GM19025 (cell line): ENCODE results near the gene FBXW8.

Source experiments
- ATAC-seq: cut with Tn5 transposase; IDR thresholded peaks from one replicate; pipeline ENCODE4 v1.9.1; 2021; ENCODE audit warnings: mild to moderate bottlenecking, low read depth, moderate library complexity; ENCODE audit not compliant: unreplicated experiment

FBXW8 gene

GRCh38 chr12:117018276-117018675 lies 107.5 kb downstream of the FBXW8 start:
- ATAC-seq, result no peak

- no peak for ATAC-seq
Observed at GRCh38 chr12:117018685-117019084, 107.9 kb downstream of the FBXW8 start.

GRCh38 chr12:117019866-117020265 lies 109.1 kb downstream of the FBXW8 start:
- ATAC-seq, result no peak

GRCh38 chr12:117020536-117021220 lies 109.9 kb downstream of the FBXW8 start:
- no peak for ATAC-seq

GRCh38 chr12:117022465-117022864 lies 111.7 kb downstream of the FBXW8 start:
- ATAC-seq, result no peak

- ATAC-seq, result no peak
Observed at GRCh38 chr12:117023998-117024960, 113.5 kb downstream of the FBXW8 start.

- ATAC-seq, result no peak
Observed at GRCh38 chr12:117024961-117025480, 114.3 kb downstream of the FBXW8 start.

- ATAC-seq, result no peak
Observed at GRCh38 chr12:117025481-117026151, 114.9 kb downstream of the FBXW8 start.

GRCh38 chr12:117026343-117026742 lies 115.6 kb downstream of the FBXW8 start:
- ATAC-seq, result no peak

GRCh38 chr12:117026921-117027250 lies 116.1 kb downstream of the FBXW8 start:
- ATAC-seq, result no peak

- no peak for ATAC-seq
Observed at GRCh38 chr12:117027251-117028086, 116.7 kb downstream of the FBXW8 start.

- ATAC-seq, result no peak
Observed at GRCh38 chr12:117028254-117028653, 117.5 kb downstream of the FBXW8 start.

- no peak for ATAC-seq
Observed at GRCh38 chr12:117030187-117030900, 119.6 kb downstream of the FBXW8 start.

- no peak for ATAC-seq
Observed at GRCh38 chr12:117031843-117032592, 121.3 kb downstream of the FBXW8 start.

GRCh38 chr12:117032593-117033381 lies 122.0 kb downstream of the FBXW8 start:
- no peak for ATAC-seq

GRCh38 chr12:117033382-117034221 lies 122.9 kb downstream of the FBXW8 start:
- ATAC-seq, result no peak

- ATAC-seq, result no peak
Observed at GRCh38 chr12:117034249-117034648, 123.5 kb downstream of the FBXW8 start.
